HG03571 (cell line): ENCODE measurements around the gene KTI12.
"Not testable (repeated sequence)": the region's sequence is repeated elsewhere in the genome, so short reads cannot be mapped to it uniquely, and the experiment has no call there.

Experiments
- ATAC-seq: cut with Tn5 transposase; IDR thresholded peaks from one replicate; pipeline ENCODE4 v1.9.1; 2021; ENCODE audit not compliant: unreplicated experiment

Gene KTI12

DNA sequence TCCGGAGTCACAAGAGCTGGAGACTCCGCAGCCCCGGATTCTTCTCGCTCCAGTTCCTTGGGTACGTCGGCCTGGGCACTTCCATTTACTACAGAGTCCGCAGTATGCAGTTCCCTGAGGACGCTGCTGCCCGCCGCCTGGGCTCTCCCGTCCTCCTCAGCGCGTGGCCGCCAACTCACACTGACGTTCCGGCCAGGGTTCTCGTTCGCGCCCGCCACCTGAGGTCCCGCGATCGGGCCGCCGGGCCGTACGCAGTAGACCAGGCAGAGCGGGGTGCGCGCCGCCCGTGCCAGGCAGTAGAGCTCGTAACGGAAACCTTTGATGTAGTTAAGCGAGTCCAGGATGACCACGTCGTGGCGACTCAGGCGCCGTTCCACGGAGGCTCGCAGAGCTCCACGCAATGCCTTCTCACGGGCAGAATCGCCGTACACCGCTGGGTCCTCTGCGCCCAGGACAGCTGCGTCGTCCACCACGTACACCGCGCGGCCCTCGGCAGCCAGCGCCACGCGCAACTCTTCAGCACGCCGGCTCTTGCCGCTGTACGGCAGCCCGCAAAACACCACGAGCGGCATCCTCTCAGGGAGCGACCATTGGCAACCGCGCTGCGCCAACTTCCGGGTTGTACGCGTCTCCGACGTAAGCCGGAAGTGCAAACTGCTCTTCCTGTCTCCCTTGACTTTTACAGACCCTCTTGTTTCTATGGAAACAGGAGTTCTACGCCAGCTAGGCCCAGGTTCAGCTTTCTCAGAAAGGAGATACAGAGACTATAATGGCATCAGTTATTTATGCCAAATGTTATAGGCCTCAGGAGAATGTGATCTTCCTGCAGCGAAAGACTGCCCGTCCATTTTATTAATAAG lies at the start of gene KTI12:
TSS of gene KTI12 (minus strand) at position 621 of the 860 bp plus-strand sequence. CDS start at position 572, 49 bp downstream.
- peak; percentile 81 for ATAC-seq

DNA sequence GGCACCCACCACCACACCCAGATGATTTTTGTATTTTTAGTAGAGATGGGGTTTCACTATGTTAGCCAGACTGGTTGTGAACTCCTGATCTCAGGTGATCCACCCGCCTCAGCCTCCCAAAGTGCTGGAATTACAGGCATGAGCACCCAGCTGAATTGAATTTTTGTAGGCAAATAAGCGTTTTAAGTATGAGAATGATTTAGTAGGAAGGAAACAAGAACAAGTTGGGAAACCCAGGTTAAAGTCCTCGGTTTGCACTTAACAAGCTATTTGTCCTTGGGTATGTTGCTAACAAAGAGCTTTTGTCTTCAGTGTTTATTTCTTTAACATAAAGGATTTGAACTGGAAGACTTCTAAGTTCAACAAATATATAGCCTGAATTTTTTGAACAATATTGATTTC lies 46.4 kb upstream of the KTI12 start:
- ATAC-seq, result no peak

DNA sequence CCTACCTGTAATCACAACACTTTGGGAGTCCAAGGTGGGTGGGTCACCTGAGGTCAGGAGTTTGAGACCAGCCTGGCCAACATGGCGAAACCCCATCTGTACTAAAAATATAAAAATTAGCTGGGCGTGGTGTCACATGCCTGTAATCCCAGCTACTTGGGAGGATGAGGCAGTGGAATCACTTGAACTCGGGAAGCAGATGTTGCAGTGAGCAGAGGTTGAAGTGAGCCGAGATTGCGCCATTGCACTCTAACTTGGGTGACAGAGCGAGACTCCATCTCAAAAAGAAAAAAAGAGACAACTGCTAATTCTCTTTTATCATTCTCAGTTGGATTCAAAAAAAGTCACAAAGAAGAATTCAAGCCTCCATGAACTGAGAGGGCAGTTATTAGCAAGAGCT lies 43.7 kb upstream of the KTI12 start:
- not testable (repeated sequence) for ATAC-seq

GRCh38 chr1:52072291-52072690 lies 38.7 kb upstream of the KTI12 start:
- no peak for ATAC-seq

DNA sequence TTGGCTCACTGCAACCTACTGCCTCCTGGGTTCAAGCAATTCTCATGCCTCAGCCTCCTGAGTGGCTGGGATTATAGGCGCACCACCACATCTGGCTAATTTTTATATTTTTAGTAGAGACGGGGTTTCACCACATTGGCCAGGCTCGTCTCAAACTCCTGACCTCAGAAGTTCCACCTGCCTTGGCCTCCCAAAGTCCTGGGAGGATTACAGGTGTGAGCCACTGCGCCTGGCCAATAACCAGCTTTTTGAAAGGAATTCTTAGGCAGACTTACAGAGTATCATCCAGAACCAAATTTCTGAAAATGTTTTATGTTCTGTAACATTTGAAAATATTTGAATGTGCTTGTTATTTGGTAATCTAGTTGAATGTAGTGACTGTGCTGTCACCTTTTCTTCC lies 37.1 kb upstream of the KTI12 start:
- no peak for ATAC-seq

- ATAC-seq, result no peak
Measured at GRCh38 chr1:52063192-52063591, 29.6 kb upstream of the KTI12 start.

DNA sequence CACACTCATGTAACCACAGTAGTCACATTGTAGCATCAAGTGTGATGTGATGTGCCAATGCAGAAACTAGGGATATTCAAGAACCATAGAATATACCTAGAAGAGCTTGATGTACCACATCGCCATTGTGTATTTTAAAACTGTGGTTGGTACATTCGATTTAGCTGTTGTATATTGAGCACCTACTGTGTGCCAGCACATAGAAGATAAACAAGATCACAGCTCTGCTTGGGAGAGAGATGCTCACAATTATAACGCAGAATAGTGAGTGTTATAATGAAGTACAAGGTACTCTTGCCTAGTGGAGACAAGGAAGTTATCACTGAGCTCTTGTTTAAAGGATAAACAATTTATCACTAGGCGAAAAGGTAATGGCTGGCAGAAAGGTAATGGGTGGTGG lies 27.2 kb upstream of the KTI12 start:
- ATAC-seq, result no peak

DNA sequence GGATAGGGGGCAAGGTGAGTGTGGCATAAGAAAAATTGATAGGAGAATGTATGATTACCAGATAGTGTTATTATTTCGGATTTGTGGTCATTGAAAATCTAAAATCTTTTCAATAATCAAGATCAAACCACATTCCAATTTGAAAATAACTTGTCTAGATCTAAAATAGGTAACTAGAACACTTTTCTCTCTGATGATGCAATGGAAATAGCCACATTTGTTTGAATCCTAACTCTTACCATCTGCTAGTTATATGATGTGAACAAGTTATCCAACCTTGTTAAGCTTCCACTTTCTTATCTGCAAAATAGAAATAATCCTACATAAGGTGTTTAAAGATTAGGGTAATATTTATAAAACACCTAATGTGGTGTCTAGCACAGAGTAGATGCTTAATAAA lies 26.3 kb upstream of the KTI12 start:
- no peak for ATAC-seq

DNA sequence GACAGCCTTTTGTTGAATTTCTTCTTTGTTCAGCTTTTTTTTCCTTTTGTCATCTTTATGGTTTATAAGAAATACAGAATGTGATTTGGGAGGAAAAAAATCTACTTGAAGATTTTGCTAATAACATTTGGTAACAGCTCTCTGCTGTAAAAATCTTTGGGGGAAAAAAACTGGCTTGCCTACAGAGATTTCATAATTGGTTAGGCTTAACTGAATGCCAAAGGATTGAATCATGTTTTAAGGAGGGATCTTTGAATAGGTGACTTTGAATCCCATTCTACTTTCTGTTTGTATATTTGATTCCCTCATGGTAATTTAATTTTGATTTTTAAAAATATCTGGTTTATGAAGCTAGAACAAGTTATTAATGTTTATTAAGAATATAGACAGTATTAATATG lies 25.7 kb upstream of the KTI12 start:
- no peak for ATAC-seq

DNA sequence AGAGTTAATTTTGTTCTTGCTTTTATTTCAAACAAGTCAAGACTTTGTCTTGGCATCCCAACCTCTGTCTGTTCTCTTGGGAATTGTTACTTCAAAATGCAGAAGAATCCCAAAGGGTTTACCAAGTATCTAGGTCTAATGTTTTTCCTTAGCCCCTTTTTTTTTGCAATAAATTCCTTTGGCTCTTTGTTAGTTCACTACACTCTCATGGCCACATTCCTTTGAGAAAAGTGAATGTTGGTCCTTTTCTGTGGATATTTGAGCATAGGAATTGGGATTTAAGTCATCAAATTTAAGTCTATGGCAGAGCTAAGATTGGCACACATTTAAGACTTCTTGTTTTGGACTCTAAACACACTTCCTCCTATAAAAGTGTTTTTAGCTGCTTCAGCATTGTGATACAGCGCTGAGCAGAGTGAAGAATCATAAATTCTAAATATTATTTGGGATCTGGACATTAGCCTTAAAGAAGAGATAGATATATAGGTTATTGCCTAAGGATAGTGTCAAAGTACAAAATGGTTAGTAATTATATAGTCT lies 24.3 kb upstream of the KTI12 start:
- ATAC-seq, result no peak

DNA sequence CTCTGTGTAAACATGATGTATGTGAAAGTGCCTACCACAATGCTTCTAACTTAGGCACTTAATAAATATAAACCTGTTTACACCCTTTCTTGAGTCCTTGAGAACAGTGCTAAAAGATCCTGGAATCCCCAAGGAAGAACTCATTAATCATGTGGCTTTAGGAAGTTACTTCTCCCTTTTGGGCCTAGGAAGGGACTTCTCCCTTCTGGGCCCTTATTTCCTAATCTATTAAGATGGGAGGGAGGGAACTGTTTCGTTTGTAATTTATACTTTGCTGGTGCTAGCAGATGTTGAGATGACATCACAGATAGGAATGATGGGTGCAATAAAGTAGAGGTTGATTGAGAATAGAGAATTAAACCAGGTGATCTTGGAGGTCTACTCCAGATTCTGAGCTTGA lies 23.6 kb upstream of the KTI12 start:
- ATAC-seq, result no peak

DNA sequence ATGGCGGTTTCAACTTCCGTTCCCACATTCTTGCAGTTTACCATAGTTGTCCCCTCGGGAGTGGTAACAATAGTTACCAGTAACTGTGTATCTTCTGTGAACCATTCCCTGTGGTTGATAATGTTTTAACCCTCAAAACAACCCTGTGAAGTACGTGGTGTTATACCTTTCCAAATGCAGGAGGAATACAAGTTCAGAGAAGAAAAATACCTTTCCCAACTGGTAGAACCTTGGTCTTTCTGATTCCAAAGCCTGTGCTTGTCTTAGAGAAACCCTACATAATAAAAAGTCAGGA lies 23.3 kb upstream of the KTI12 start:
- peak; percentile 46 for ATAC-seq

- ATAC-seq, result peak; percentile 76
Measured at GRCh38 chr1:52056163-52056936, 22.7 kb upstream of the KTI12 start, which contains the start of gene BTF3L4. Gene BTF3L4, plus strand, starts transcription at chr1:52056295. Its CDS starts 3,553 bp downstream, at chr1:52059848.

GRCh38 chr1:52055866-52056162 lies 22.2 kb upstream of the KTI12 start:
- no peak for ATAC-seq

DNA sequence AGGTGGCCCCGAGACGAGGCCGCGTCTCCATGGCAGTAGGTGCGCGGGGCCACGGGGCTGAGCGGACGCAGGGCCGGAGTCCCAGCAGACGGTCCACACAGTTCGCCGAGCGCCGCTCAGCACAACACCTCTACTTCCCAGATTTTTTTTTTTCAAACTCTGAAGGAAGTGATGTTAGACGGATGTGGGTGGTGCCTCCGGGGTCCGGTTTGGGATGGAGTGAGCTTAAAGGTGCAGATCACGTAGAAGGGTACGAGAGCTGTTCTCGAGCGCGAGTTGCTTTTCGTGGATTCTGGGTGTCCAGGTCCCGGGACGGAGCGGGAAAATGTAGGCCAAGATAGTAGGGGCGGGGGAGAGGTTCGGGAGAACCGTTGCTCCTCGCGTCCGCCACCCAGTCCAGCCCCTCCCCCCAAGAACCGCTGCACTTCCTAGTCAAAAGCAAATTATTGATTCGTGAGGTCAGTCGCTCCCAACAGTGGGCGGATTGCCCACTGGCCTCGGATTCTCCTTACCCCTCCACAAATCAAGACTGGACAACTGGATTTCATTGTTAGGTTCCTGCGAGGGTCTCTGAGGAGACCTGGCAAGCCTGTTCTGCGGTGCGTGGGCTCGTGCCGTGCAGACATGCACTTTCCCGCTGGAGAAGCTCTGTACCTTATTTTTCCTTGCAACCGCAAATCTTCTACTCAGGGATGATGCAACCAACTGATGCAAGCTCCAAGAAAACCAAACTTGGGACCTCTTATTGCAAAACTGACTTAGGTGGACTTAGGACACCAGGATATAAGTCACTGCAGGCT lies 21.7 kb upstream of the KTI12 start, which contains the start of gene TXNDC12:
TSS of gene TXNDC12 (minus strand) at position 126 of the 800 bp plus-strand sequence. CDS start at position 31, 95 bp downstream.
- ATAC-seq, result peak; percentile 48

GRCh38 chr1:52054496-52055065 lies 21.0 kb upstream of the KTI12 start:
- no peak for ATAC-seq

DNA sequence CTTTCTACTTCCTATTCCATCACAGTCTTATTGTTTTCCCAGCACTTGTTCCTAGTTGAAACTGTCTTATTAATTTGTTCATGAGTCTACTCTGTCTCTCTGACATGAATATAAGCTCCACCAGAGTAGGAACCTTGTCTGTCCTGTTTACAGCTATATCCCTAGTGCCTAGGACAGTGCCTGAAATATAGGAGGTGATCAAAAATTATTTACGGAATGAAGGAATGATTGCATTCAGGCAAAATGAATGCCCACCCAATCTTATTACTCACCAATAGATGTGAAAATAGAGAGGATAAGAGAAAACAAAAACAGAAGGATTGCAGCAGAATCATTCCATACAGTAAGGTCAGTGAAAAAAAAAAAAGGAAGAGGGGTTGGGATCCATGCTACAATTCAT lies 20.3 kb upstream of the KTI12 start:
- no peak for ATAC-seq

GRCh38 chr1:52049337-52049736 lies 15.7 kb upstream of the KTI12 start:
- ATAC-seq, result not testable (repeated sequence)

- not testable (repeated sequence) for ATAC-seq
Measured at GRCh38 chr1:52045666-52046195, 12.1 kb upstream of the KTI12 start.

GRCh38 chr1:52045236-52045635 lies 11.6 kb upstream of the KTI12 start:
- ATAC-seq, result no peak
